Osteocyte (in vitro differentiated cells): ENCODE measurements around the gene RNF181. TPM values are rescaled to one million over a fixed set of nuclear protein-coding genes. Genes with fewer than 3 reads are reported as not detected.

ENCODE experiments used
- DNase-seq: peaks from one replicate; pipeline ENCODE4 v3.0.0; 2021; ENCODE audit warnings: mixed read lengths; ENCODE audit not compliant: unreplicated experiment; ENCODE audit errors: extremely low spot score
- H3K27ac Mint-ChIP-seq: one replicate; pipeline ENCODE4 v1.8.0; 2021; ENCODE audit warnings: mild to moderate bottlenecking, mixed read lengths; ENCODE audit not compliant: unreplicated experiment
- H3K27me3 Mint-ChIP-seq: one replicate; pipeline ENCODE4 v1.8.0; 2021; ENCODE audit warnings: mixed read lengths; ENCODE audit not compliant: unreplicated experiment
- H3K36me3 Mint-ChIP-seq: one replicate; pipeline ENCODE4 v1.8.0; 2021; ENCODE audit warnings: mixed read lengths; ENCODE audit not compliant: unreplicated experiment
- H3K4me1 Mint-ChIP-seq: one replicate; pipeline ENCODE4 v1.8.0; 2021; ENCODE audit warnings: mixed read lengths; ENCODE audit not compliant: unreplicated experiment
- H3K4me3 Mint-ChIP-seq: one replicate; pipeline ENCODE4 v1.8.0; 2021; ENCODE audit warnings: mild to moderate bottlenecking, moderate library complexity, mixed read lengths; ENCODE audit not compliant: unreplicated experiment
- H3K9me3 Mint-ChIP-seq: one replicate; pipeline ENCODE4 v1.8.0; 2021; ENCODE audit warnings: mixed read lengths; ENCODE audit not compliant: unreplicated experiment
- total RNA-seq: library from RNA; stranded (reverse); gene quantifications from 2 replicates; pipeline ENCODE4 v1.2.1, GENCODE V29; 2021
- TF ChIP-seq, protein P1 (sequence below): fragments of 200-600 bp; sonication (generic); IDR thresholded peaks from 2 replicates; pipeline ENCODE4 v1.5.0; 2021; ENCODE audit warnings: antibody characterized with exemption, mild to moderate bottlenecking, moderate library complexity

The RNF181 gene
- total RNA-seq, 1 donor from 2014 or later: 77.2 TPM

DNA sequence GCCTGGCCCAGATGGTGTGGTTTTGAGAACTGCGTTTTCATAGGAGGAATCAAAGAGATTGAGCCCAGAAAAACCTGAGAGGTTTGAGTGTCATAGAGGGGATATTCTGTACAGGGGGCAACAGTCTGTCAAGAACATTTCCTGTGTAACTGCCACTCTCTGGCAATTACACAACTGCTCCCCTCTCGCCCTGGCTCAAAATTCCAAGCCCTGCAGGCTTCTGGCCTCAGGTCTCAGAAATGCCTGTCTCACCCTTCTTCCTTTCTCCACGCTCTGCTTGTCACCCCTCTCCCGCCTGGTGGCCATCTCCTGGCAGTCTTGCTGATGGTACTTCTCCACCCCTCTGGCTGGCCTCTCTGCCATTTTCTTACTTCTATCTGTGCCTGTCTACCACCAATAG is 7.3 kb upstream of the RNF181 start:
- H3K4me1 Mint-ChIP-seq: peaks cover 54% of the 10 kb centered on the region
- TF ChIP-seq, protein P1, sequence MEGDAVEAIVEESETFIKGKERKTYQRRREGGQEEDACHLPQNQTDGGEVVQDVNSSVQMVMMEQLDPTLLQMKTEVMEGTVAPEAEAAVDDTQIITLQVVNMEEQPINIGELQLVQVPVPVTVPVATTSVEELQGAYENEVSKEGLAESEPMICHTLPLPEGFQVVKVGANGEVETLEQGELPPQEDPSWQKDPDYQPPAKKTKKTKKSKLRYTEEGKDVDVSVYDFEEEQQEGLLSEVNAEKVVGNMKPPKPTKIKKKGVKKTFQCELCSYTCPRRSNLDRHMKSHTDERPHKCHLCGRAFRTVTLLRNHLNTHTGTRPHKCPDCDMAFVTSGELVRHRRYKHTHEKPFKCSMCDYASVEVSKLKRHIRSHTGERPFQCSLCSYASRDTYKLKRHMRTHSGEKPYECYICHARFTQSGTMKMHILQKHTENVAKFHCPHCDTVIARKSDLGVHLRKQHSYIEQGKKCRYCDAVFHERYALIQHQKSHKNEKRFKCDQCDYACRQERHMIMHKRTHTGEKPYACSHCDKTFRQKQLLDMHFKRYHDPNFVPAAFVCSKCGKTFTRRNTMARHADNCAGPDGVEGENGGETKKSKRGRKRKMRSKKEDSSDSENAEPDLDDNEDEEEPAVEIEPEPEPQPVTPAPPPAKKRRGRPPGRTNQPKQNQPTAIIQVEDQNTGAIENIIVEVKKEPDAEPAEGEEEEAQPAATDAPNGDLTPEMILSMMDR: no peak

DNA sequence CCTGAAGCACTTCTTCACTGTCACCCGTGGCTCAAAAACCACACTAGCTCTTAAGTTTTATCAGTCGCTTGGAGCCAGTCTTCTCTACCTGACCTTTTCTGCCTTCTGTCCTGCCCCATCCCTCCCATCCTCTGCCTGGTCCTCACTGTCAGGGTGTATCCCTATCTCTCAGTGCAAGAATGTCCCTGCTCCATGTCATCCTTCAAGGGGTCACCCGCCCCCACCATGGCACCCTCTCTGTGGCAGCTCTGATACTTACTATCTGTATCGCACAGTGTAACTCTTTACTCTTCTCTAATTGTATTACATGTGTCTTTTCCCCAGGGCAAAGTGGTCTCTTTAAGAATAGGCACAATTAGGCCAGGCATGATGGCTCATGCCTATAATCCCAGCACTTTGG is 6.9 kb upstream of the RNF181 start:
- Mint-ChIP-seq H3K36me3 (no peaks in the 10 kb centered on the region), H3K4me3 (no peak overlapping the region), H3K4me1 (peaks cover 56% of the 10 kb centered on the region), H3K27ac (no peak overlapping the region), H3K27me3 (no peaks in the 10 kb centered on the region), H3K9me3 (no peaks in the 10 kb centered on the region)
- TF ChIP-seq, protein P1: no peak
- DNase-seq: no peak

More for the DNA sequence above, 7.3 kb upstream of the RNF181 start:
- Mint-ChIP-seq H3K9me3 (no peaks in the 10 kb centered on the region), H3K27me3 (no peaks in the 10 kb centered on the region), H3K27ac (no peak overlapping the region), H3K36me3 (no peaks in the 10 kb centered on the region), H3K4me3 (no peak overlapping the region)
- DNase-seq: no peak

DNA sequence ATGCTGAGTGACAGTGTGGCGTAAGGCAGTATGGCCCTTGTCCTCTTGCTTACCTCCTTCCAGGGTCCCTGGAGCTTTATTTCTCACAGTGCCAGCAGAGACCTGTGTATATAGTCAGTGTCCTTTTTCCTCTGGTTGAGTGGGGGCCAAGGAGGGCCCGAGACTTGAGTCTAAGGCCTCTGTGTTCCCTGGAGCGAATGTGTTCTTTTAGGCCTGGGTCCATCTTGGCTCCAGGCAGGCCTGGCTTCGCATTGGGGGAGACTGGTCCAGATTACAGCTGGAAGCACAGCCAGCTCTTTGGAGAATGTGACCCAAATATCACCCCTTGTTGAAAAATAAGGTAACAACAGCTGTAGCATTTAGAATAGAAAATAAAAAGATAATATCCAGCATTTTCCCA is 6.4 kb upstream of the RNF181 start:
- H3K9me3 Mint-ChIP-seq: no peaks in the 10 kb centered on the region
- H3K36me3 Mint-ChIP-seq: no peaks in the 10 kb centered on the region
- peaks cover 59% of the 10 kb centered on the region for H3K4me1 Mint-ChIP-seq
- no peaks in the 10 kb centered on the region for H3K27me3 Mint-ChIP-seq
- TF ChIP-seq, protein P1: no peak
- H3K27ac Mint-ChIP-seq: no peak overlapping the region
- no peak for DNase-seq
- no peak overlapping the region for H3K4me3 Mint-ChIP-seq

DNA sequence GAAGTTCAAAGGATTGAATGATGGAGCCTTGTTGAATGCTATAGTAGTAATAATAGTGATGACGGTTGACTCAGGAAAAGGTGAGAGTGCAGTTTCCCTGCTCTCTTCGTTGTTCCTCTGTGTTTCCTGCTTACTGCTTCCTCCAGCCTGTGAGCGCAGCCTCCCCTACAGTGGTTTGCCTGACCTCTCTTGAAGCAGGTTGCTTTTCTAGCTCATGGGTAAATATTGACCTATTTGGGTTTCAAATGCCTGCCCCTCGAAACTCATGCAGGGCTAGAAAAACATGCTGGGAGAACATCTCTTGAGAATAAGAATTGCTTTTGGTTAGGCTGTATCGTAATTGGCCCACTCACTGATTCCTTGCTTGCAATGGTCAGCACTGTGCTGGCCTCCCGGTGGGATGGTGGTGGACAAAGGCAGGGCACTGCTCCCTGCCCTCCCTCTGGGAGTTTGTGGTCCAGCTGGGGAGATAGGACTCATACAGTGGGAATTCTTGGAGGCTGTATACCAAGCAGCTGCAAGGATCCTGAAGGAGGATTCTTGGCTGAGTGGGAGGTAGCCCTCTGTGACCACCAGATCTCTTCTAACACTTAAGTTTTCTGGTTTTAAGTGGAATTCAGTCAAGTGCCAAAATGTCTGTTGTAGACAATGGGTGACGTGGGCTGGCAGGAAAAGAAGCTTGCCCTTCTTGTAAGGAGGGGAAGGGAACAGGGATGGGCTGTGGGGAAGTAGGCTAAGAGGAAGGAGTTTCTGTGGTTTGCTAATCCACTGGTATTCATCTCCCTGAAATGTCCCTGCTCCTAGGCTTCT is 5.4 kb upstream of the RNF181 start:
- TF ChIP-seq, protein P1: no peak
- Mint-ChIP-seq H3K4me1 (peaks cover 64% of the 10 kb centered on the region), H3K4me3 (no peak overlapping the region), H3K27me3 (no peaks in the 10 kb centered on the region), H3K36me3 (no peaks in the 10 kb centered on the region), H3K27ac (peak overlapping the region; percentile 89), H3K9me3 (no peaks in the 10 kb centered on the region)
- DNase-seq: no peak

DNA sequence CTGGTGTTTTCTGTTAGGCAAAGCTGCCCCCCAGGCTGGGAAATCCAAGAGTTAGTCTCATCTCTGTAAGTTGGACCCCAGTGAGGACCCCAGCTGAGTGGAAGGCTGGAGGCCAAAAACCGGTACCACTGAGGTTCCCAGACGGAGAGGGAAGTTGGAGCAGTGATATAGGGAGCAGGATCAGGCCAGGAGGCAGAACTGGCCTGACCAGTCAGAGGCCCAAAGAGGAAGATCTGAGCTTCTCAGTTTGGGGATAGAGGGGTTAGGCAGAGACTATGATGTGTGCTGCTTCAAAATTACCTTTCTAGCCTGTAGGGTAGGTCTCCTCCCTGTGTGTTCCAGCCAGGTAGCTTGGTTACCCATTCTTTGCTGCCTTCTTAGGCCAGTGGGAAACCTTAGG is 4.6 kb upstream of the RNF181 start:
- no peaks in the 10 kb centered on the region for H3K36me3 Mint-ChIP-seq
- peaks cover 62% of the 10 kb centered on the region for H3K4me1 Mint-ChIP-seq
- peak overlapping the region; percentile 89 for H3K27ac Mint-ChIP-seq
- no peak for DNase-seq
- H3K9me3 Mint-ChIP-seq: no peaks in the 10 kb centered on the region
- TF ChIP-seq, protein P1: no peak
- H3K4me3 Mint-ChIP-seq: no peak overlapping the region
- H3K27me3 Mint-ChIP-seq: no peaks in the 10 kb centered on the region
